Measurements from ENCODE around the gene ATP6V1G1. TPM values are rescaled to one million over a fixed set of nuclear protein-coding genes. Genes with fewer than 3 reads are reported as not detected.

The ATP6V1G1 gene
- total and polyA plus RNA-seq, 2 of the 13 experiments (the other 11 are each of a cell fraction or from before 2014, with no cell fraction given) = 108 to 158 TPM

- no peak for TF ChIP-seq ZNF615 (CRISPR knock-in tag; IDR thresholded peaks at IDR 0.05; ENCODE audit: borderline replicate concordance)
- no peak for TF ChIP-seq ZKSCAN5 (CRISPR knock-in tag; IDR thresholded peaks at IDR 0.05)
- no peak; the same call in 1 of the 2 replicates for TF ChIP-seq ZNF691 (CRISPR knock-in tag; IDR thresholded peaks at IDR 0.05; ENCODE audit: borderline replicate concordance, low read depth)
- 0 out of 2 replicates have a peak, but pooled peaks have one; percentile 7 for TF ChIP-seq TEAD2 (CRISPR knock-in tag; IDR thresholded peaks at IDR 0.05)
- no peak for TF ChIP-seq ATRX (CRISPR knock-in tag; IDR thresholded peaks at IDR 0.05; ENCODE audit: borderline replicate concordance)
- no peak; the same call in 1 of the 2 replicates for TF ChIP-seq HMG20A (CRISPR knock-in tag; IDR thresholded peaks at IDR 0.05; ENCODE audit: borderline replicate concordance)
- peak; percentile 66; the same call in 1 of the 2 replicates for TF ChIP-seq ZNF75D (CRISPR knock-in tag; IDR thresholded peaks at IDR 0.05; ENCODE audit: borderline replicate concordance)
- no peak for TF ChIP-seq ZNF644 (CRISPR knock-in tag; IDR thresholded peaks at IDR 0.05; ENCODE audit: low read depth)
- TF ChIP-seq ZNF790 (CRISPR knock-in tag; IDR thresholded peaks at IDR 0.05; ENCODE audit: borderline replicate concordance) = no peak
- TF ChIP-seq SAP130 (CRISPR knock-in tag; IDR thresholded peaks at IDR 0.05; ENCODE audit: low read depth) = peak; percentile 88
- peak; percentile 39; the same call in 1 of the 2 replicates for TF ChIP-seq SRY (CRISPR knock-in tag; IDR thresholded peaks at IDR 0.05)
- peak; percentile 17; the same call in 1 of the 2 replicates for TF ChIP-seq FOXA3 (CRISPR knock-in tag; IDR thresholded peaks at IDR 0.05)
- TF ChIP-seq KDM1A (CRISPR knock-in tag; IDR thresholded peaks at IDR 0.05) = no peak
- peak; percentile 71 for TF ChIP-seq MED8 (CRISPR knock-in tag; IDR thresholded peaks at IDR 0.05; ENCODE audit: insufficient replicate concordance)
- peak; percentile 99 for TF ChIP-seq GATAD1 (CRISPR knock-in tag; IDR thresholded peaks at IDR 0.05)
- no peak; the same call in 1 of the 2 replicates for TF ChIP-seq RARG (CRISPR knock-in tag; IDR thresholded peaks at IDR 0.05; ENCODE audit: low read depth)
- TF ChIP-seq SOX13 (IDR thresholded peaks at IDR 0.05) = no peak
- no peak; a peak in 1 of 4 replicates for TF ChIP-seq SOX13 (CRISPR knock-in tag; conservative IDR thresholded peaks at IDR 0.05 in 1 of 2, IDR thresholded peaks at IDR 0.05 in 1 of 2)
- peak; percentile 2; the same call in 1 of the 2 replicates for TF ChIP-seq ZBTB33 (CRISPR knock-in tag; IDR thresholded peaks at IDR 0.05)
- TF ChIP-seq ZFP1 (CRISPR knock-in tag; IDR thresholded peaks at IDR 0.05) = no peak; the same call in 1 of the 2 replicates
- no peak for TF ChIP-seq RCOR2 (CRISPR knock-in tag; IDR thresholded peaks at IDR 0.05)
- no peak for TF ChIP-seq ZNF781 (CRISPR knock-in tag; IDR thresholded peaks at IDR 0.05; ENCODE audit: borderline replicate concordance, not compliant biosample characterization)
- TF ChIP-seq SIN3A (IDR thresholded peaks at IDR 0.05; ENCODE audit: borderline replicate concordance, low read depth, low read length) = peak; percentile 85
- TF ChIP-seq ZBTB7A (CRISPR knock-in tag; IDR thresholded peaks at IDR 0.05) = no peak
- peak; percentile 52; the same call in 1 of the 2 replicates for TF ChIP-seq LCORL (IDR thresholded peaks at IDR 0.05)
- TF ChIP-seq LCORL (CRISPR knock-in tag; IDR thresholded peaks at IDR 0.05) = peak; percentile 25; the same call in 1 of the 2 replicates
- peak; percentile 58 for TF ChIP-seq DBP (CRISPR knock-in tag; IDR thresholded peaks at IDR 0.05; ENCODE audit: not compliant biosample characterization)
- no peak for TF ChIP-seq MYNN (CRISPR knock-in tag; IDR thresholded peaks at IDR 0.05; ENCODE audit: low read depth)
These were observed at the start of gene ATP6V1G1 (continued) for GRCh38 chr9:114587345-114588202.
